HG03045 (cell line): ENCODE results near the gene USP44.
"Not testable (repeated sequence)": the region's sequence is repeated elsewhere in the genome, so short reads cannot be mapped to it uniquely, and the experiment has no call there.

Source experiments
- ATAC-seq: cut with Tn5 transposase; IDR thresholded peaks from one replicate; pipeline ENCODE4 v1.9.1; 2021; ENCODE audit warnings: mild to moderate bottlenecking, moderate library complexity; ENCODE audit not compliant: unreplicated experiment

The USP44 gene

GRCh38 chr12:95511977-95512376, 39.3 kb downstream of the USP44 start:
- ATAC-seq: no peak

- no peak for ATAC-seq
Measured at GRCh38 chr12:95509300-95509699, 42.0 kb downstream of the USP44 start.

GRCh38 chr12:95506707-95507523, 44.4 kb downstream of the USP44 start:
- ATAC-seq: no peak

GRCh38 chr12:95505039-95505438, 46.2 kb downstream of the USP44 start:
- ATAC-seq: no peak

GRCh38 chr12:95504140-95504539, 47.1 kb downstream of the USP44 start:
- no peak for ATAC-seq

- no peak for ATAC-seq
Measured at GRCh38 chr12:95499772-95500171, 51.5 kb downstream of the USP44 start.

- ATAC-seq: no peak
Measured at GRCh38 chr12:95498968-95499367, 52.3 kb downstream of the USP44 start.

- ATAC-seq: no peak
Measured at GRCh38 chr12:95497031-95497430, 54.2 kb downstream of the USP44 start.

- no peak for ATAC-seq
Measured at GRCh38 chr12:95495433-95495832, 55.8 kb downstream of the USP44 start.

- ATAC-seq: no peak
Measured at GRCh38 chr12:95494888-95495287, 56.4 kb downstream of the USP44 start.

GRCh38 chr12:95492462-95492861, 58.8 kb downstream of the USP44 start:
- no peak for ATAC-seq

- no peak for ATAC-seq
Measured at GRCh38 chr12:95487024-95487423, 64.3 kb downstream of the USP44 start.

GRCh38 chr12:95484524-95484923, 66.8 kb downstream of the USP44 start:
- no peak for ATAC-seq

- not testable (repeated sequence) for ATAC-seq
Measured at GRCh38 chr12:95482564-95482963, 68.7 kb downstream of the USP44 start.

- no peak for ATAC-seq
Measured at GRCh38 chr12:95481888-95482287, 69.4 kb downstream of the USP44 start.

GRCh38 chr12:95481072-95481471, 70.2 kb downstream of the USP44 start:
- no peak for ATAC-seq

GRCh38 chr12:95480230-95480629, 71.0 kb downstream of the USP44 start:
- no peak for ATAC-seq

GRCh38 chr12:95474660-95474958, 76.7 kb downstream of the USP44 start:
- no peak for ATAC-seq

GRCh38 chr12:95473884-95474659, 77.2 kb downstream of the USP44 start, which contains the start of gene METAP2:
METAP2 (plus strand) TSS chr12:95474152; CDS start chr12:95474180, 28 bp downstream.
- ATAC-seq: peak; percentile 98

GRCh38 chr12:95473231-95473883, 77.9 kb downstream of the USP44 start:
- peak; percentile 38 for ATAC-seq

- no peak for ATAC-seq
Measured at GRCh38 chr12:95470300-95470699, 81.0 kb downstream of the USP44 start.
